ENCODE results near the gene DYNLT4.
"Not testable (repeated sequence)": the region's sequence is repeated elsewhere in the genome, so short reads cannot be mapped to it uniquely, and the experiment has no call there.

Gene DYNLT4

GRCh38 chr1:44828841-44829440 lies 21.8 kb upstream of the DYNLT4 start:
- FAIRE-seq (no peak), DNase-seq (ENCODE audit: low spot score) (no peak)

- DNase-seq (ENCODE audit: low spot score) (no peak), FAIRE-seq (no peak)
Measured at GRCh38 chr1:44828003-44828651, 21.0 kb upstream of the DYNLT4 start.

- FAIRE-seq (no peak), DNase-seq (ENCODE audit: low spot score) (no peak)
Measured at GRCh38 chr1:44827197-44828002, 20.2 kb upstream of the DYNLT4 start.

GRCh38 chr1:44826375-44827196 lies 19.4 kb upstream of the DYNLT4 start:
- FAIRE-seq (no peak), DNase-seq (ENCODE audit: low spot score) (no peak)

DNA sequence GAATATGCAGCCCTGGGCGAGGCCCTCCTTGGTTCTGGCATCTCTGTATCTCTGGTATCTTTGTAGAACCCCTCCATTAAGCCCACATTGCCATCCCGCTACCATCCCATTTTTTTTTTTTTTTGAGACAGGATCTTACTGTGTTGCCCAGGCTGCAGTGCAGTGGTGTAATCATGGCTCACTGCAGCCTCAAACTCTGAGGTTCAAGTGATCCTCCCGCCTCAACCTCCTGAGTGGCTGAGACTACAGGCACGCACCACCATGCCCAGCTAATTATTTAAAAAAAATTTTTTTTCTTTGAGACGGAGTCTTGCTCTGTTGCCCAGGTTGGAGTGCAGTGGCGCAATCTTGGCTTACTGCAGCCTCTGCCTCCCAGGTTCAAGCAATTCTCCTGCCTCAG lies 17.2 kb upstream of the DYNLT4 start:
- not testable (repeated sequence) for FAIRE-seq; DNase-seq (ENCODE audit: low spot score)

GRCh38 chr1:44822981-44823451 lies 15.9 kb upstream of the DYNLT4 start:
- no peak for DNase-seq (ENCODE audit: low spot score)
- FAIRE-seq: no peak

DNA sequence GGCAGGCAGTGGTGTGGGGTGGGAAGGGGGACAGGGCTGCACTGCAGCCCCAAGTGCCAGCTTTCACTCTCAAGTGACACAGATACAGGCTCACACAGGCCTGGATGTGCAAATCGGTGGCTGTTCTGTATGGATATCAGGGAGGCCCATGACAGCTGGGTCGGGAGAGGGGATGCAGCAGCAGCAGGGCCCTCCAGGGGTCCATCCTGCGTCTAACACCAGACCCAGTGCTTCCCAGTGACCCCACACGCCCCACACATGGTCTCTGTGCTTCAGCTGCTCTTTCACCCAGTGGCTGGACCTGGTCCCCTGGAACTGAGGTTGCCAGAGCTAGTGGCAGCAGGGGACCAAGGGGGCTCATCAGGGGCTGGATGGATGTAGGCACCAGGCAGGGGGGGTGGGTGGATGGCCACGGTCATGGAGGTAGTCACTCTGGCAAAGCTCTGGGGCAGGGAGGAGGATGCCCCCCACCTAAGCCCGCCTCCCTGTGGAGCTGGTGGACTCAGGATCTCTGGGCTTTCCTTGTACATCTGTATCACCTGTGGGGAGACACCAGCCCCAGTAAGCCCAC lies 15.1 kb upstream of the DYNLT4 start:
- no peak for DNase-seq (ENCODE audit: low spot score)
- FAIRE-seq: no peak

GRCh38 chr1:44821240-44821715 lies 14.1 kb upstream of the DYNLT4 start:
- FAIRE-seq (no peak), DNase-seq (ENCODE audit: low spot score) (no peak)

DNA sequence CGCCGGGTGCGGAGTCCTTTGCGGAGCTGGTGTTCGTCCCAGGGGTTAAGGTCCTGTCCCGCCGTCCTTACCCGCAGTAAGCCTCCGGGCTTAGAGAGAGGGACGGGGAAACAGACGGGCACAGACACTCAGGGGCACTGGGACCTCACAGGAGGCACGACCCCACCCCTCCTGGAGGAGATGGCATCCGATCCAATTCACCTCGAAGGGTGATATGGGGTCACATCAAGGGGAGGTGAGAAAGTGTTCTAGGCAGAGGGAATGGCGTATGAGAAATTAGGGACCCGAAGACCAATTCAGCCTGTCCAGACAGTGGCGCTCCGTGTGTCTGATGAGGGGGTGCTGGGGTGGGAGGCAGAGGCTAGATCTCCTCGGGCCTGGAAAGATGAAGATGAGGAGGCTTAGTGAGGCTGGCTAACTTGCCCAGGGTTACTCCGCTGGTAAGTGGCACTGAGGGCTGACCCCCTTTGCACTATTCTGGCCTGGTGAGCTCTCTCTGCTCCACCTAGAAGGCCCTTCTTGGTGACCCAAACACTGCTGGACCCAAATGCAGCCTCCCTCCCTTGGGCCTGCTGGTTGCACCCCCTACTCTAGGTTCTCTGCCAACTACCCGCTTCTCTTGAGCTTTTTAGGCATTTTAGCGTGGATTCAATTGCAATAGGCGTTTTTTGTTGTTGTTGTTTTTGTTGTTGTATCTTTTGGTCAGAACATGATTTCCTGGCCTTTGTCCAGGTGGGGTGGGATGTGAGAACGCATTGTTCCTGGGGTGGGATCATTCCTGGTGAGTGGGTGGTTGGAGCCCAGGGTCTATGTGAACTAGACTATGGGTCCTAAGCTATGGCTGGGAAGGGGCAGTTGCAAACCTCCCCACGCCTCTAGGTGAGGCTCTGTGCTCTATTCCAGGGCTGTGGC lies 13.4 kb upstream of the DYNLT4 start:
- no peak for FAIRE-seq

GRCh38 chr1:44819608-44820327 lies 12.6 kb upstream of the DYNLT4 start:
- no peak for DNase-seq (ENCODE audit: low spot score)

More for the DNA sequence above, 13.4 kb upstream of the DYNLT4 start:
- DNase-seq (ENCODE audit: low spot score): no peak

GRCh38 chr1:44819196-44819607 lies 12.1 kb upstream of the DYNLT4 start:
- FAIRE-seq (no peak), DNase-seq (ENCODE audit: low spot score) (no peak)

More at GRCh38 chr1:44819608-44820327, 12.6 kb upstream of the DYNLT4 start:
- no peak for FAIRE-seq

GRCh38 chr1:44817771-44818495 lies 10.8 kb upstream of the DYNLT4 start:
- FAIRE-seq: no peak
- DNase-seq (ENCODE audit: low spot score): no peak

DNA sequence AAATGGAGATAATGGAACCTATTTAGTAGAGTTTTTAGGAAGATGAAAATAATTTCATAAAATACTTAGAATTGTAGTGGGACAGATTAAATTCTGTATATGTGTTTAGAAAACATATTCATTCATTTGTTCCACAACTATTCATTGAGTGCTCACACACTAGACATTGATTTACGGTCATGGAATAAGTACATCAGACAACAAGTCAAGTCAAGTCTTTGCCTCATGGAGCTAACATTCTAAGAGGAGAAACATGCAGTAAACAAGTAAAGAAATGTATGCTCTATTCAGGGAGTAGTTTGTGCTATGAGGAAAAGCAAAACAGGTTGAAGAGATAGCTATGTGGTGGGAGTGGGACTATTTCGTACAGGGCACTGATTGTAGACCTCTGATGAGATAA lies 10.2 kb upstream of the DYNLT4 start:
- DNase-seq (ENCODE audit: low spot score) (no peak), FAIRE-seq (no peak)

- not testable (repeated sequence) for FAIRE-seq; DNase-seq (ENCODE audit: low spot score)
Measured at GRCh38 chr1:44815926-44816325, 8.8 kb upstream of the DYNLT4 start.

DNA sequence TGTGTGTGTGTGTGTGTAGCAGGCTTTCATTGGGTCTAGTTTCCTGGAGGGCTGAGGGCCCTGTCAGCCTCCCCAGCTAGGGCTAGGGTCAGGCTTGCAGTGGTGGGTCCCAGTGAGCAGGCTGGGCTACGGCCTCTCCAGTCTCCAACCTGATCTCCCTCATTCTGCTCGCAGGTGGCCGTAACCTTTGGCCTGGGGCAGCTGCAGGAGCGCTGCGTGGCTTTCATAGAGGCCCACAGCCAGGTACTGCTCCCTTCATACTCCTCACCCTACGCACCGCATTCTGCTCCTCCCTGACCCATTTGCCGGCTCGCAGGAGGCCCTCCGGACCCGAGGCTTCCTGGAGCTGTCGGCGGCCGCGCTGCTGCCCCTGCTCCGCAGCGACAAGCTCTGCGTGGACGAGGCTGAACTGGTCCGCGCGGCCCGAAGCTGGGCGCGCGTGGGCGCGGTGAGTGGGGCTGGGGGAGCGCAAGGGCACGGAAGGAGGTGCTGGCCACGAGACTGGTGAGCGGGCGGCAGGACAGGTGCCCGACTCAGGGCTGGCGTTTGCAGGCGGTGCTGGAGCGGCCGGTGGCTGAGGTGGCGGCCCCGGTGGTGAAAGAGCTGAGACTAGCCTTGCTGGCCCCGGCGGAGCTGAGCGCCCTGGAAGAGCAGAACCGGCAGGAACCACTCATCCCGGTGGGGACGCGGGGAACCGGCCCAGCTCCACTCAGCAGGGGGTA lies 5.8 kb upstream of the DYNLT4 start:
- FAIRE-seq: no peak
- no peak for DNase-seq (ENCODE audit: low spot score)

GRCh38 chr1:44811234-44811633 lies 4.1 kb upstream of the DYNLT4 start:
- FAIRE-seq: no peak
- DNase-seq (ENCODE audit: low spot score): no peak

GRCh38 chr1:44810762-44811105 lies 3.6 kb upstream of the DYNLT4 start:
- not testable (repeated sequence) for DNase-seq (ENCODE audit: low spot score); FAIRE-seq

Data from urothelium cell line (cell line).